B cell (primary cell): ENCODE measurements around the gene LYZL2. TPM values are rescaled to one million over a fixed set of nuclear protein-coding genes. Genes with fewer than 3 reads are reported as not detected.
"Not testable (repeated sequence)": the region's sequence is repeated elsewhere in the genome, so short reads cannot be mapped to it uniquely, and the experiment has no call there.

Experiments used
- ATAC-seq: fragments of 200-7000 bp; cut with Tn5 transposase; one replicate; pipeline ENCODE4 v1.10.0; 2021; ENCODE audit warnings: low read depth, mild to moderate bottlenecking, moderate number of reproducible peaks, moderate library complexity
- CTCF ChIA-PET: fragments of 350-600 bp; sonication (Branson Sonifier 250); formaldehyde crosslinking; loops from one replicate; lab custom pipeline; 2021; ENCODE audit warnings: antibody characterized with exemption, inconsistent platforms; lab: Charles Lee
- POLR2A ChIA-PET: fragments of 350-600 bp; sonication (Branson Sonifier 250); formaldehyde crosslinking; loops from one replicate; lab custom pipeline; 2021; ENCODE audit warnings: antibody characterized with exemption; lab: Charles Lee
- DNase-seq: peaks from one replicate; pipeline ENCODE4 v3.0.0; 2013
- H2AFZ ChIP-seq: 2 replicates; pipeline ENCODE4 v1.6.1; 2012; ENCODE audit warnings: mild to moderate bottlenecking, low read depth, low read length; ENCODE audit not compliant: insufficient read depth, poor library complexity, severe bottlenecking
- H3K27ac ChIP-seq, 2 donors: 1 replicate in 1 of 2; 2 replicates in 1 of 2; pipeline ENCODE4 v1.5.1; 2012 to 2013; ENCODE audit warnings: low read length in 2 of 2, mild to moderate bottlenecking in 2 of 2, moderate library complexity in 1 of 2
- H3K27me3 ChIP-seq, 4 experiments: fragments of 200-600 bp in 1 of 4; sonication (generic) in 1 of 4; replicated peaks in 1 of 4; 1 replicate in 2 of 4; 2 replicates in 2 of 4; pipeline versions ENCODE4 v1.6.1 to v1.7.0; 2013 to 2016; ENCODE audit warnings: low read length in 3 of 4, mild to moderate bottlenecking in 2 of 4, mixed read lengths in 1 of 4, moderate library complexity in 1 of 4; ENCODE audit not compliant: insufficient read depth in 4 of 4, control insufficient read depth in 3 of 4; ENCODE audit errors: control extremely low read depth in 1 of 4
- H3K36me3 ChIP-seq, 2 experiments: replicated peaks in 1 of 2; 1 replicate in 1 of 2; 2 replicates in 1 of 2; pipeline versions ENCODE4 v1.6.1 to v1.7.1; 2013; ENCODE audit warnings: low read length in 1 of 2; ENCODE audit not compliant: insufficient read depth in 2 of 2, control insufficient read depth in 1 of 2; ENCODE audit errors: control extremely low read depth in 1 of 2, extremely low read depth in 1 of 2
- H3K4me1 ChIP-seq, 2 donors: fragments of 200-600 bp in 1 of 2; sonication (generic) in 1 of 2; 1 replicate in 1 of 2; 2 replicates in 1 of 2; pipeline versions ENCODE4 v1.5.1 to v1.6.1; 2013 to 2017; ENCODE audit warnings: low read length in 2 of 2; ENCODE audit not compliant: control insufficient read depth in 2 of 2, insufficient read depth in 2 of 2
- H3K4me2 ChIP-seq: replicated peaks from 2 replicates; pipeline ENCODE3; 2012; ENCODE audit warnings: mild to moderate bottlenecking, low read depth, low read length; ENCODE audit not compliant: poor library complexity, severe bottlenecking
- H3K4me3 ChIP-seq, 5 experiments: fragments of 200-600 bp in 1 of 5; sonication (generic) in 1 of 5; 1 replicate in 3 of 5; 2 replicates in 2 of 5; pipeline versions ENCODE4 v1.5.1 to v1.7.0; 2011 to 2016; ENCODE audit warnings: low read length in 4 of 5, mild to moderate bottlenecking in 4 of 5, low read depth in 2 of 5, control low read depth in 1 of 5, moderate library complexity in 1 of 5; ENCODE audit not compliant: insufficient read depth in 1 of 5; ENCODE audit errors: control extremely low read depth in 1 of 5, extremely low read depth in 1 of 5
- H3K79me2 ChIP-seq: fragments of 200-600 bp; sonication (generic); one replicate; pipeline ENCODE4 v1.6.0; 2016; ENCODE audit warnings: low read length; ENCODE audit not compliant: control insufficient read depth, insufficient read depth
- H3K9ac ChIP-seq: fragments of 200-600 bp; sonication (generic); 2 replicates; pipeline ENCODE4 v1.6.1; 2017; ENCODE audit warnings: mild to moderate bottlenecking, low read length, moderate library complexity
- H3K9me3 ChIP-seq, 3 donors: one replicate each; pipeline versions ENCODE4 v1.6.1 to v1.7.1; 2013; ENCODE audit warnings: low read length in 2 of 3; ENCODE audit not compliant: control insufficient read depth in 2 of 3, insufficient read depth in 1 of 3; ENCODE audit errors: control extremely low read depth in 1 of 3
- H4K20me1 ChIP-seq: 2 replicates; pipeline ENCODE4 v1.6.0; 2012; ENCODE audit warnings: mild to moderate bottlenecking, low read length; ENCODE audit not compliant: insufficient read depth, control insufficient read depth, poor library complexity, severe bottlenecking
- H3K27ac Mint-ChIP-seq: one replicate; pipeline ENCODE4 v1.8.0; 2021; ENCODE audit warnings: mixed read lengths
- H3K27me3 Mint-ChIP-seq: one replicate; pipeline ENCODE4 v1.8.0; 2021; ENCODE audit warnings: mixed read lengths
- H3K4me1 Mint-ChIP-seq: one replicate; pipeline ENCODE4 v1.8.0; 2021; ENCODE audit warnings: mixed read lengths
- H3K4me3 Mint-ChIP-seq: one replicate; pipeline ENCODE4 v1.8.0; 2021; ENCODE audit warnings: mixed read lengths
- H3K9me3 Mint-ChIP-seq: one replicate; pipeline ENCODE4 v1.8.0; 2022; ENCODE audit warnings: mixed read lengths; ENCODE audit not compliant: insufficient read depth
- EZH2 ChIP-seq: IDR thresholded peaks from 2 replicates; pipeline ENCODE4 v1.6.1; 2012; ENCODE audit warnings: borderline replicate concordance, low read depth, mild to moderate bottlenecking, moderate library complexity, low read length; ENCODE audit not compliant: insufficient read depth, poor library complexity, severe bottlenecking
- WGBS: methylation state at CpG from one replicate; pipeline ENCODE4 v1.1.5; 2013; ENCODE audit warnings: missing lambda C conversion rate; ENCODE audit not compliant: insufficient coverage; 5-methylcytosine and 5-hydroxymethylcytosine counted together
- intact Hi-C: fragments of 100-400 bp; cut with micrococcal nuclease; formaldehyde crosslinking; loops from one replicate; pipeline ENCODE4 v1.10.0; 2022
- polyA plus RNA-seq: library from polyadenylated mRNA; depleted of rRNA; stranded (reverse); fragments of >200 nt; gene quantifications from 2 replicates; pipeline ENCODE4 v1.2.3, GENCODE V29; 2012
- total RNA-seq, 2 donors: library from RNA; stranded (reverse); fragments of 120-200 nt in 1 of 2; gene quantifications; 1 replicate in 1 of 2; 2 replicates in 1 of 2; pipeline versions ENCODE4 v1.2.3 to v1.2.4, GENCODE V29; 2013 to 2022
- TF ChIP-seq, protein P1 (sequence below): fragments of 200-600 bp; IDR thresholded peaks from one replicate; pipeline ENCODE4 v1.8.0; 2022; ENCODE audit warnings: antibody characterized with exemption, mild to moderate bottlenecking

Gene LYZL2
- total and polyA plus RNA-seq, 2 donors (not counting 1 experiment from before 2014, with no cell fraction given), result not detected

DNA sequence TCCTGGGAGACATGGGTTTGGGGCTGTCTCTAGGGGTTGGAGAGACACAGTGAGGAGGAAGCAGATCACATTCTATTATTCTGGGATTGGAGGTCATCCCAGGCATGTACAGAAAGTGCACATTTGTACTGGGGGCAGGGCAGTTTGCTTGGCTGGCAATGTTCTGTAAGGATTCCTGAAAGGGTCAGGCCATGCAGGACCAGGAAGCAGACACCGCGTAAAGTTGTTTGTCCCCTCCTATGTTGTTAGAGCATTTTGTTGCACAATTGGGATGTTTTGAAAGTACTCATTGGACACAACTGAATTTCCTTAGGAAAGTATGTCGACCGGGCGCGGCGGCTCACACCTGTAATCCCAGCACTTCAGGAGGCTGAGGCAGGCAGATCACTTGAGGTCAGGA is 12.5 kb downstream of the LYZL2 start:
- no peak overlapping the region for H3K4me3 Mint-ChIP-seq
- no peaks in the 10 kb centered on the region for H3K4me1 Mint-ChIP-seq
- H3K27me3 Mint-ChIP-seq, result peaks cover 28% of the 10 kb centered on the region
- POLR2A ChIA-PET, result no interaction called here
- Histone ChIP-seq H3K27me3 (no peaks in the 10 kb centered on the region), H4K20me1 (no peaks in the 10 kb centered on the region), H3K27ac (no peak overlapping the region), H3K4me2 (no peak overlapping the region), H3K36me3 (no peaks in the 10 kb centered on the region), H3K9ac (no peak overlapping the region), H3K9me3 (no peaks in the 10 kb centered on the region), H3K79me2 (no peaks in the 10 kb centered on the region), H3K4me1 (no peaks in the 10 kb centered on the region), H2AFZ (no peak overlapping the region), H3K4me3 (no peak overlapping the region)
- ATAC-seq, result no peak
- H3K27ac Mint-ChIP-seq, result no peak overlapping the region
- no peaks in the 10 kb centered on the region for H3K9me3 Mint-ChIP-seq
- intact Hi-C loops, result no loop called here
- CTCF ChIA-PET, result no interaction called here
- TF ChIP-seq EZH2, result no peak
- TF ChIP-seq, protein P1, sequence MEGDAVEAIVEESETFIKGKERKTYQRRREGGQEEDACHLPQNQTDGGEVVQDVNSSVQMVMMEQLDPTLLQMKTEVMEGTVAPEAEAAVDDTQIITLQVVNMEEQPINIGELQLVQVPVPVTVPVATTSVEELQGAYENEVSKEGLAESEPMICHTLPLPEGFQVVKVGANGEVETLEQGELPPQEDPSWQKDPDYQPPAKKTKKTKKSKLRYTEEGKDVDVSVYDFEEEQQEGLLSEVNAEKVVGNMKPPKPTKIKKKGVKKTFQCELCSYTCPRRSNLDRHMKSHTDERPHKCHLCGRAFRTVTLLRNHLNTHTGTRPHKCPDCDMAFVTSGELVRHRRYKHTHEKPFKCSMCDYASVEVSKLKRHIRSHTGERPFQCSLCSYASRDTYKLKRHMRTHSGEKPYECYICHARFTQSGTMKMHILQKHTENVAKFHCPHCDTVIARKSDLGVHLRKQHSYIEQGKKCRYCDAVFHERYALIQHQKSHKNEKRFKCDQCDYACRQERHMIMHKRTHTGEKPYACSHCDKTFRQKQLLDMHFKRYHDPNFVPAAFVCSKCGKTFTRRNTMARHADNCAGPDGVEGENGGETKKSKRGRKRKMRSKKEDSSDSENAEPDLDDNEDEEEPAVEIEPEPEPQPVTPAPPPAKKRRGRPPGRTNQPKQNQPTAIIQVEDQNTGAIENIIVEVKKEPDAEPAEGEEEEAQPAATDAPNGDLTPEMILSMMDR, result no peak
- WGBS, result 99% methylated on average over 6 of the region's 7 CpGs
- DNase-seq, result no peak

DNA sequence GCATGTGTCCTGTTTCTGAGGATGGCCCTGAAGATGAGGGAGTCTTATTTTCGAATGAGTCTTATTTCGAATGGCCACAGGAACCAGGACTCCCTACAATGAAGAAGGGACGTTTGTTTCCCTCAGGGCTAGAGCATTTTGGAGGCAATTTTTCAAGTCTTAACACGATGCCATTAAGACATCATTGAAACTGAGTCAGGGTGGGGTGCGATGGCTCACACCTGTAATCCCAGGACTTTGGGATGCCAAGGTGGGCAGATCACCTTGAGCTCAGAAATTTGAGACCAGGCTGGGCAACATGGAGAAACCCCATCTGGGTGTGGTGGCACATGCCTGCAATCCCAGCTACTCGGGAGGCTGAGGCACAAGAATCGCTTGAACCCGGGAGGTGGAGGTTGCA is 18.5 kb downstream of the LYZL2 start:
- POLR2A ChIA-PET, H3K9ac ChIP-seq, H3K9me3 Mint-ChIP-seq, DNase-seq, H3K4me1 ChIP-seq, H3K4me3 ChIP-seq, ATAC-seq, H3K4me1 Mint-ChIP-seq, H3K4me2 ChIP-seq, H3K9me3 ChIP-seq, H3K36me3 ChIP-seq, H4K20me1 ChIP-seq, H3K79me2 ChIP-seq, CTCF ChIA-PET, intact Hi-C loops, H3K4me3 Mint-ChIP-seq, H3K27ac ChIP-seq, H3K27ac Mint-ChIP-seq, H2AFZ ChIP-seq: not testable (repeated sequence)
- peaks cover 46% of the 10 kb centered on the region for H3K27me3 Mint-ChIP-seq
- H3K27me3 ChIP-seq, result peaks cover 0 to 14% (median 0%) of the 10 kb centered on the region in 4 experiments
- WGBS, result 74% methylated on average over 6 of the region's 8 CpGs
